NCI-H2227 (cell line): ENCODE data around the gene FGF18.
"Not testable (repeated sequence)": the region's sequence is repeated elsewhere in the genome, so short reads cannot be mapped to it uniquely, and the experiment has no call there.

ENCODE experiments used
- DNase-seq: peaks from one replicate; lab custom pipeline; 2025; ENCODE audit not compliant: unreplicated experiment; lab: John Stamatoyannopoulos, UW

FGF18 gene, protein sequence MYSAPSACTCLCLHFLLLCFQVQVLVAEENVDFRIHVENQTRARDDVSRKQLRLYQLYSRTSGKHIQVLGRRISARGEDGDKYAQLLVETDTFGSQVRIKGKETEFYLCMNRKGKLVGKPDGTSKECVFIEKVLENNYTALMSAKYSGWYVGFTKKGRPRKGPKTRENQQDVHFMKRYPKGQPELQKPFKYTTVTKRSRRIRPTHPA

DNA sequence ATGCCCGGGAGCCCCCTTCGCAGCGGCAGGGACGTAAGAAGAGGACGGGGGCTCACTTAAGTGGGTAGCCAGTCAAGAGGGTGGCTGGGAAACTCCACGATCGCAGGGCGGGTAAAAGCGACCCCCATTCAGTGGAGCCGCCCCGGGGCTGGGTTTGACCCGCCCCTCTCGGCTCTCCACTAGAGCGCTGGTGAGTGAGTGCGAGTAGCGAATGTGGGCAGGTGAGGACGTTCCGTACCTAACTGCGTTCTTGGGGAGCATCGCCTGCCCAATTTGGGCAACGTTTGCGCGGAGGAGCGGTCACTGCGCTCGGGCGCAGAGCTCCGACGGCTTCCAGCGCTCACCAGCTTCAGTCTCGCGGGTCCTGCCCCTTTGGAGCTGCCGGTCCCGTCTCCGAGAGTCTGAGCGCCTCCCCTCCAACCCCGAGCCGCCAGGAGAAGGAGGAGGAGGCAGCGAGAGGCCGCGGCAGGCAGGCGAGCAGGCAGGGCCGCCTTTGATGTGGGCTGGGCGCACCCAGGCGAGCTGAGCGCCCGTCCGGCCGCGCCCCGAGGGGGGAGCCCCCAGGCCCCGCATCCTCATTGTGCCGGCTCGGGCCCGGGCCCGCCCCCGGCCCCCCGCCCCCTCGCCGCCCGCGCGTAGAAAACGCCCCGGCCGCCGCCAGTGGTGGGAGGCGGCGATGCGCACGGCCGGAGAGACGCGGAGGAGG lies at the start of gene FGF18:
TSS of gene FGF18 (plus strand) at position 666 of the 706 bp plus-strand sequence. CDS start 553 bp downstream, outside the sequence.
- DNase-seq = peak; percentile 76

DNA sequence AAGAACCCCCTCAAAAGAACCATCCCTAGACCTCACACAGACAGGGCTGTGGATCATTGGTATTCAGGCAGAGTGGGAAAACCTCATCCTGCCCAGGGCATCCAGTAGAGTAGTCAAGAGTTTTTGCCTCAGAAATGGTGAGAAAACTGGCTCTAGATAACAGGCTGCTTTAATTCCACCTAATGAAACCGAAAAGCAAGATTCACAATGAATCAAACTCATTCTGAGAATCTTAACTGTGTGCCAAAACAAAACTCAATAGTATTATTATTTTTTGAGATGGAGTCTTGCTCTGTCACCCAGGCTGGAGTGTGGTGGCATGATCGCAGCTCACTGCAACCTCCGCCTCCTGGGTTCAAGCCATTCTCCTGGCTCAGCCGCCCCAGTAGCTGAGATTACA lies 49.5 kb upstream of the FGF18 start:
- DNase-seq = no peak

DNA sequence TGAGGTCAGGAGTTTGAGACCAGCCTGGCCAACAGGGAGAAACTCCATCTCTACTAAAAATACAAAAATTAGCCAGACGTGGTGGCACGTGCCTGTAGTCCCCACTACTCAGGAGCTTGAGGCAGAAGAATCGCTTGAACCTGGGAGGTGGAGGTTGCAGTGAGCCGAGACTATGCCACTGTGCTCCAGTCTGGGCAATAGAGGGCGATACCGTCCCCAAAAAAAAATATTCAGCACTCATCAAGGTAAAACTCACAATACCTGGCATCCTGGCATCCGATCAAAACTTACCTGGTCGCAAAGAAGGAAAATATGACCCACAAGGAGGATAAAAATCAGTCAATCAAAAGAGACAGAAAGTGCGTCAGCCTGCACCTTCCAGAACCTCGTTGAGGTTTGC lies 48.6 kb upstream of the FGF18 start:
- DNase-seq = not testable (repeated sequence)

DNA sequence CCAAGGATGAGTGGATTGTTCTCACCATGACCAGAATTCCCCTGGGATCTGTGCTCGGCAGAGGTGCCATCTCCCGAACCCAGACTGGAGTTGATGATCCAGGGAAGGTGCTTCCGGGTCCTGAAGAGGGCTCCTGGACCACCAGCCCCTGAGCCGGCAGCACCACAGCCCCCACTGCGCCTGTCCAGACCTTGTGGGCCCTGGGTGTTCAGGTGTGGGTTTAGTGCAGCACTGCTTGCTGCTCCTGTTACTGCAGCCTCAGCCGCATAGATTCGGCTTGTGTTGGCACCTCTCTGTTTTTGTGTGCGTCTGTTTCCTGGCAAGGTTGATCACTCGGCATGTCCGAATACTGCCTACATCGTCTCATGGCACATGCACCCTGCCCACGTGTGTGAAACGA lies 48.1 kb upstream of the FGF18 start:
- DNase-seq = no peak

DNA sequence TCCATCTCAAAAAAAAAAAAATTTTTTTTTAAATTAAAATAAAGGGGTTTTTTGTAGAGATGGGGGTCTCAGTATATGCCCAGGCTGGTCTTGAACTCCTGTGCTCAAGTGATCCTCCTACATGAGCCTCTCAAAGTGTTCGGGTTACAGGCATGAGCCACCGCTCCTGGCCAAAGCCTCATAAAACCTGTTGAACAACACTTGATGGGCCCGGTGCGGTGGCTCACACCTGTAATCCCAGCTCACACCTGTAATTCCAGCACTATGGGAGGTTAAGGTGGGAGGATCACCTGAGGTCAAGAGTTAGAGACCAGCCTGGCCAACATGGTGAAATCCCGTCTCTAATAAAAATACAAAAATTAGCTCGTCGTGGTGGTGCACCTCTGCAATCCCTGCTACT lies 39.5 kb upstream of the FGF18 start:
- DNase-seq = no peak

DNA sequence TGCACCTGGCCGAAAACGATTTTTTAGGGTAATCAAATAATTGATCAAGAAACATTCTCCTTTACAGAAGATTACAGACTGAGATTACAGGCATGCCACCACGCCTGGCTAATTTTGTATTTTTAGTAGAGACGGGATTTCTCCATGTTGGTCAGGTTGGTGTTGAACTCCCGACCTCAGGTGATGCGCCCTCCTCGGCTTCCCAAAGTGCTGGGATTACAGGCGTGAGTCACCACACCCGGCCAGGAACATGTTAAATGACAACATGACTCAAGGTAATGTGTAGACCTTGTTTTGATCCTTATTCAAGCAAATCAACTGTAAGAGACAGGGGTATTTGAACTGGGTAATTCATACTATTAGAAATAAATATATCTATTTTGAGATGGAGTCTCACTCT lies 35.0 kb upstream of the FGF18 start:
- not testable (repeated sequence) for DNase-seq

DNA sequence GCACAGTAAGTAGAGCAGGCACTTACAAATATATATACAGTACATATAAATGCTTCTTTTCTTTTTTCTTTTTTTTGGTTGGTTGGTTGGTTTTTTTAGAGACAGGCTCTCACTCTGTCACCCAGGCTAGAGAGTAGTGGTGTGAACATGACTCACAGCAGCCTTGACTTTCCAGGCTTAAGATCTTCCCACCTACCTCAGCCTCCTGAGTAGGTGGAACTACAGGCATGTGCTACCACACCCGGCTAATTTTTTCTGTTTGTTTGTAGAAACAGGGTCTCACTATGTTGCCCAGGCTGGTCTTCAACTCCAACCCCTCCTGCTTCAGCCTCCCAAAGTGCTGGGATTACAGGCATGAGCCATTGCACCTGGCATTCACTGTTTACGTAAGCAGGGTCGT lies 34.4 kb upstream of the FGF18 start:
- not testable (repeated sequence) for DNase-seq

DNA sequence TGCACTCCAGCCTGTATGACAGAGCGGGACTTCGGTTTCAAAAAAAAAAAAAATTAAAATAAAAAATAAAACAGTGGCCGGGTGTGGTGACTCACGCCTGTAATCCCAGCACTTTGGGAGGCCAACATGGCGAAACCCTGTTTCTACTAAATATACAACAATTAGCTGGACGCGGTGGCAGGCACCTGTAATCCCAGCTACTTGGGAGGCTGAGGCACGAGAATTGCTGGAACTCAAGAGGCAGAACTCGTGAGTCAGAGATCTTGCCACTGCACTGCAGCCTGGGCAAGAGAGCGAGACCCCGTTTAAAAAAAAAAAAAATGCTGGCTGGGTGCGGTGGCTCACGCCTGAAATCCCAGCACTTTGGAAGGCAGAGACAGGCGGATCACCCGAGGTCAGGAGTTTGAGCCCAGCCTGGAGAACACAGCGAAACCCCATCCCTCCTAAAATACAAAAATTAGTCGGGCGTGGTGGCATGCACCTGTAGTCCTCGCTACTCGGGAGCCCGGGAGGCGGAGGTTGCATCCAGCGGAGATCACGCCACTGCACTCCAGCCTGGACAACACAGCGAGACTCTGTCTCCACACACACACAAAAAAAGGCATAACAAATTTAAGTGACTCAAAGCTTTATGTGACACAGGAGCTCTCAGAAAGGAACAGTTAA lies 33.3 kb upstream of the FGF18 start:
- no peak for DNase-seq

DNA sequence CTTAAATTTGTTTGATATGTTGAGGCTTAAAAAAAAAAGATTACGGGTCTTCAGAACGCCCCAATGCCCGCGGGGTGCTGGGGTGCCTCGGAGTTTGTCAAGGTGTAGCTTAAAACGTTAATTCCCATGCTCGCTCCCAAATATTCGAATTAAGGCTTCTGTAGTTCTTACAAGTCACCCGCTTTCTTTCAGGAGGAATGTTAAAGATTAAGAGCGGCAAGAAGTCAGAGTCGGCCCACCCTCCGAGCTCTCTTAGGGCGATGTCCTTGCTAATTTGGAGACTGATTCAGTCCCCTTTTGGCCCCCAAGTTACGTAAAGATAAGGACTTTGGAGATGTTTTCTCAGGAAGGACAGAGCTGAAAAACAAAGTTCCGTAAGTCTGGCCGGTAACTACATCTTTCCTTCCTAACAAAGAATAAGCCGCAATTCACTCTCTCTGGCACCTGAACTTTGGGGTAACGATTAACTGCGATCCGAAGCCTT lies 32.5 kb upstream of the FGF18 start:
- DNase-seq = peak; percentile 47

DNA sequence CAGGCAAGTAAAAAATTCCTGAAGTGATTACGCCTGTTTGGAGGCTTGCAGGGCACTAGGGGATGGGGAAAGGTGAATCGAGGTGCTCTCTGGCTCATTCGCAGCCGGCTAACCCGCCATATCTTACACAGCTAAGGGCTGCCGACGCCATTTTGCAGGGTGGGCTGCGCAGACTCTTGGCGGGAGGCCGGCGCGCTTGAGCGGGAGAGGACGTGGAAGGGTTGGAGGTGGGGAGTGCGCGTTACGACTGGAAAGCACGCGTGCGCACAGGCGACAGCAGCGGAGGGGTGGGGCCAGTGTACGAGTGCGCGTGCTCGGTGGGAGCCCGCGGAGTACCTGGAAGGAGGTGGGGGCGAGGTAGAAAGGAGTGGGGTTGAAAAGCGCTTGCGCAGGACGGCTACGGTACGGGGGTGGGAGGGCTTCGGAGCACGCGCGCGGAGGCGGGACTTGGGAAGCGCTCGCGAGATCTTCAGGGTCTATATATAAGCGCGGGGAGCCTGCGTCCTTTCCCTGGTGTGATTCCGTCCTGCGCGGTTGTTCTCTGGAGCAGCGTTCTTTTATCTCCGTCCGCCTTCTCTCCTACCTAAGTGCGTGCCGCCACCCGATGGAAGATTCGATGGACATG lies 32.0 kb upstream of the FGF18 start, which contains the start of gene NPM1:
TSS of gene NPM1 (plus strand) at position 505 of the 625 bp plus-strand sequence. CDS start at position 605, 100 bp downstream.
- peak; percentile 97 for DNase-seq

DNA sequence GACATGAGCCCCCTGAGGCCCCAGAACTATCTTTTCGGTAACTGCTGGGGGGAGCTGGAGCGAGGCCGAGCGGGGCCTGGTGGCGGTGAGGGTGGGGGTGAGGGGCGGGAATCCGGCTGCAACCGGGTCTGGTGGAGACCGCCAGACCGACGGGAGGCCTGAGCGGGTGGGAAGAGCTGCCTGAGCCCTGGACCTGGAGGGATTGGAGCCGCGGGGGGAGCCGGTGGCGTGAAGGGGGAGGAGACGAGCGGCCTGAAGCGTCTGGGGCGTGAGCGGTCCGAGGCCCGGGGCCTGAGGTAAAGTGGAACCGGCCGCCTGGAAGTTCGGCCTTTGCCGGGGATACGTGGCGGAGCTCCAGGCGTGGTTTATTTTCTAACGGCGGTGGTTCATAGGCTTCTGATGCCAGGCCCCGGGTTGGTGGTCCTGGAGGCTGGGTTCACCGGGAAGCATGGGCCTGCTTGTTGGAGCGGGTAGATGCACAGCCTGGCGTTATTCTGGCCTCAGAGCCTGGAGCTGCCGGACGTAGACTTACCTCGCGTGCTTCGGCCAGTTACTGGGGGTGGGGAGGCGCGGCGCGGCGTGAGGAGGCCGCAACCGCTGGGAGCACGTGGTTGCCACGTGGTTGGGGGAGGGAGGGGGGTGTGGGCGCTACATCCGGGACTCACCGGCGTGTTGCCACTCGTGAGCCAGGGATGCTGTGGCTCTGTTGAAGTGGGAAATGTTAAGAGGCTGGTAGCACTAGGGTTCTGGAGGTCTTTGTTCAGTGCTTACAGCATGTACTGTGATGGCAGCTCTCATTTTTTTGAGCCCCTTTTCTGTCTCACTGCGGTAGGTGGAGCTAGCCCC lies 31.3 kb upstream of the FGF18 start:
- DNase-seq = peak; percentile 75

DNA sequence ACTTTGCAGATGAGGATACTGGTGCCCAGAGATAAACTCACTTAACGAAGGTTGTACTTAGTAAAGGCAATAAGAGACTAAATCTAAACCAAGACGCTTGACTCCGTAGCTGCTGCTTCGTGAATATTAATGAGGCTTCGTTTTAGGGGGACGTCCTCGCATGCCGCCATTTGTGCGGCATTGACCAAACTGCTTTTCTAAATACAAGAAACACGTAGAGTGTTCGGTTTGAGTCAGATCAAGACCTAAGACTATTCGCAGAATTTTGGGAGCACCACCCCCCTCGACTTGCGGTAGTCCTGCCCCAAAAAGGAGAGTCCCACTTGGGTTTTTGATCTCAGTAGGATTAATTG lies 30.7 kb upstream of the FGF18 start:
- no peak for DNase-seq

DNA sequence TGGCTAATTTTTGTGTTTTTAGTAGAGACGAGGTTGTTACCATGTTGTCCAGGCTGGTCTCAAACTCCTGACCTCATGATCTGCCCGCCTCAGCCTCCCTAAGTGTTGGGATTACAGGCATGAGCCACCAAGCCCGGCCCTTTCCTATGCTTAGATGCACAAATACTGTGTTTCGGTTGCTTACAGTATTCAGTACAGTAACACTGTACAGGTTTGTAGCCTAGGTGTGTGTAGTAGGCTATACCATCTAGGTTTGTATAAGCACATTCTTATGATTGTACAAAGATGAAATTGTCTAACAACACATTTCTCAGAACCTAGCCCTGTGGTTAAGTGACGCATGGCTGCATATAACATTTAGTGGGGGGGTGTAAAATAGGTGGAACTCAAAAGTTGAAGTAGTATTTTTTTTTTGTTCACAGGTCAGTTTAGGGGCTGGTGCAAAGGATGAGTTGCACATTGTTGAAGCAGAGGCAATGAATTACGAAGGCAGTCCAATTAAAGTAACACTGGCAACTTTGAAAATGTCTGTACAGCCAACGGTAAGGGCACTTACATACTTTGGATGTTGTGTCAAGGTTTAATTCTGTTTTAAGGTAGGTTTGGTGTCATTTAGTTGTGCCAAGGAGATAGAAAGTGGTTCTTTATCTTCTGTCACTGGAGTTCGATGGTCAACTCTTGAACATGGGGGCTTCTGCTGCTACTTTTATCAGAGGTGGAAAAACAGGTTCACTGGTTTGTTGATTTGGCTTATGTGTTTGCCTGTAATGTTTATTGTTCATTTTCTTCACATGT lies 28.4 kb upstream of the FGF18 start:
- no peak for DNase-seq

DNA sequence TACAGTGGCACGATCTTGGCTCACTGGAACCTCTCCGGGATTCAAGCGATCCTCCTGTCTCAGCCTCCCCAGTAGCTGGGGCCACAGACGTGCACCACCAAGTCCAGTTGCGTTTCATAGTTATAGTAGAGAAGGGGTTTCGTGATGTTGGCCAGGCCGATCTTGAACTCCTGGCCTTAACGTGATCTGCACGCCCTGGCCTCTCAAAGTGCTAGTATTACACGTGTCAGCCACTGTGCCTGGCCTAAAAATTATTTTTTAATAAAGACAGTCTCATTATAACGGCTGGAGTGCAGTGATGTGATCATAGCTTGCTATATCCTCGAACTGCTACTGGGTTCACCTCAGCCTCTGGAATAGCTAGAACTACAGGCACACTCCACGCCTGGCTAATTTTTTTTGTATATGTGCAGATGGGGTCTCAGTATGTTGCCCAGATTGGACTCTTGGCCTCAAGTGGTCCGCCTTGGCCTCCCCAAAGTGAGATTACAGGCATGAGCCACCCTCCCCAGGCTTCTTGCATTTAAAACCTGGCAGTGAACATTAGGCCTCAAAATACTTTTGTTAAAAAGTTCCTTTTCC lies 27.4 kb upstream of the FGF18 start:
- no peak for DNase-seq

DNA sequence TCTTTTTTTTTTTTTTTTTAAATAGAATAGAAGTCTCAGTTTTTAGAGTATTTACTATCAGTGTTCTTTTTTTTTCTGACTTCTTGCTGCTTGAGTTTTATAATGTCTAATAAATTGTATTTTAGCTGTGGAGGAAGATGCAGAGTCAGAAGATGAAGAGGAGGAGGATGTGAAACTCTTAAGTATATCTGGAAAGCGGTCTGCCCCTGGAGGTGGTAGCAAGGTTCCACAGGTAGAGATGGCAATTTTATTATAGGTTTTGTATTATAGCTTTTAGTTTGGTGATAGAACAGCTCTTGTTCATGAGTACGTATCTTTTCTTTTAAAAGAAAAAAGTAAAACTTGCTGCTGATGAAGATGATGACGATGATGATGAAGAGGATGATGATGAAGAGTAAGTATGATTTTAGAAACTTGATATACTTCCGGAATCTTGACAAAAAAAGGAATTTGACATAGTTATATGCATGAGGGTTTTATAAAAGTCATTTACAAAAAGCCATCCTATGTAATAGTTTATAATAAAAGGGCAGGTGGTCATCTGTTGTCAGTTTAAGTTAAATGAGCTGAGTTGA lies 26.8 kb upstream of the FGF18 start:
- no peak for DNase-seq

DNA sequence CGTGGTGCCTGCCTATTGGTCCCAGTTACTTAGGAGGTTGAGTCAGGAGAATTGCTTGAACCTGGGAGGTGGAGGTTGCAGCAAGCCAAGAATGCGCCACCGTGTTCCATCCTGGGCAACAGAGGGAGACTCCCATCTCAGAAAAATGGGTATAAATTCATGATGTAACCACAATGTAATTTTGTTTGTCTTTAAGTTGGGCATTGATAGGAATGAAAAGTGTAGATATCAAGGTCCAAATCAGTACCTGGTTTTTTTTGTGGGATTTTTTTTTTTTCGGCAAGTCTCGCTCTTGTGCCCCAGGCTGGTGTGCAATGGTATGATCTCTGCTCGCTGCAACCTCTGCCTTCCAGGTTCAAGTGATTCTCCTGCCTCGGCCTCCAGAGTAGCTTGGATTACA lies 24.4 kb upstream of the FGF18 start:
- DNase-seq = no peak

DNA sequence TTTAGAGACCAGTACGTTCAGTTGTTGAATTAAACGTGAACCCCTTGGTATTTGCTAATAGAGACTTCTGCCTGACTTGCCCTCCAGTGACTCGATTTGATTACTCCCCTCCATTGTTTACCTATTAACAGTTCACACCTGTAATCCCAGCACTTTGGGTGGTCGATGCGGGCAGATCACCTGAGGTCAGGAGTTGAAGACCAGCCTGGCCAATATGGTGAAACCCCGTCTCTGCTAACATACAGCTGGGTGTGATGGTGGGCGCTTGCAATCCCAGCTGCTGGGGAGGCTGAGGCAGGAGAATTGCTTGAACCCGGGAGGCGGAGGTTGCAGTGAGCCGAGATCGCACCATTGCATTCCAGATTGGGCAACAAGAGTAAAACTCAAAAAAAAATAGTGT lies 22.9 kb upstream of the FGF18 start:
- not testable (repeated sequence) for DNase-seq

DNA sequence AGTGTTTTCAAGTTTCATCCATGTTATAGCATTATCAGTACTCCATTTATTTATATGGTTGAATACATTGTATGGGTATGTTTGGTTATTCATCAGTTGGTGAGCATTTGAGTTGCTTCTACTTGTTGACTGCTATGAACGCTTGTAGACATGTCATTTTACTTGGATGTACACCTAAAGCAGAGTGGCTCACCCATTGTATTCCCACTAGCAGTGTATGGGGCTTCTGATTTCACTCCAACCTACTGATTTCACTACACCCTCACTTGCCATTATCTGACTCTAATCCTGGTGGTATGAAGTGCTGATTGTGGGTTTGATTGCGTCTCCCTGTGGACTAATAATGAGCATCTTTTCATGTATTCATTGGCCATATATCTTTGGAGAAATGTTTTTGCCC lies 22.3 kb upstream of the FGF18 start:
- no peak for DNase-seq

DNA sequence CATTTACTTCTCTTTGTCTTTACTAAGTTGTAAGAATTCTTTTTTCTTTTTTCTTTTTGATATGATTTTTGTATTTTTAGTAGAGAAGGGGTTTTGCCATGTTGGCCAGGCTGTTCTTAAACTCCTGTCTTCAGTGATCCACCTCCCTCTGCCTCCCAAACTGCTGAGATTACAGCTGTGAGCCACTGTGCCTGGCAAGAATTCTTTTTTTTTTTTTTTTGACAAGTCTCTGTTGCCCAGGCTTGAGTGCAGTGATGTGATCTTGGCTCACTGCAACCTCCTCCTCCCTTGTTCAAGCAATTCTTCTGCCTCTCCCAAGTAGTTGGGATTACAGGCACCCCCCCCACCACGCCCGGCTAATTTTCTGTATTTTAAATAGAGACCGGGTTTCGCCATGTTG lies 21.8 kb upstream of the FGF18 start:
- no peak for DNase-seq
